ENCODE data around the gene APBB1.
"Not testable (repeated sequence)": the region's sequence is repeated elsewhere in the genome, so short reads cannot be mapped to it uniquely, and the experiment has no call there.

APBB1 gene

GRCh38 chr11:6415797-6416196 lies 3.1 kb downstream of the APBB1 start:
- no peak for DNase-seq

- no peak for DNase-seq
These were observed 4.0 kb downstream of the APBB1 start for GRCh38 chr11:6414874-6415328.

- peak; percentile 72 for DNase-seq
These were observed 5.1 kb downstream of the APBB1 start for GRCh38 chr11:6413791-6414201.

- DNase-seq = no peak
These were observed 7.3 kb downstream of the APBB1 start for GRCh38 chr11:6411594-6412031.

GRCh38 chr11:6410695-6411430 lies 8.0 kb downstream of the APBB1 start:
- DNase-seq = no peak

- no peak for DNase-seq
These were observed 12.5 kb downstream of the APBB1 start for GRCh38 chr11:6406370-6406769.

- DNase-seq = no peak
These were observed 13.0 kb downstream of the APBB1 start for GRCh38 chr11:6405846-6406245.

- no peak for DNase-seq
These were observed 13.7 kb downstream of the APBB1 start for GRCh38 chr11:6405052-6405667.

GRCh38 chr11:6404342-6405051 lies 14.4 kb downstream of the APBB1 start:
- DNase-seq = no peak

- DNase-seq = no peak
These were observed 15.4 kb downstream of the APBB1 start for GRCh38 chr11:6403539-6403938.

- no peak for DNase-seq
These were observed 16.3 kb downstream of the APBB1 start for GRCh38 chr11:6402561-6402981.

GRCh38 chr11:6402061-6402470 lies 16.8 kb downstream of the APBB1 start:
- no peak for DNase-seq

- DNase-seq = no peak
These were observed 17.4 kb downstream of the APBB1 start for GRCh38 chr11:6401464-6401863.

GRCh38 chr11:6400431-6401345 lies 18.2 kb downstream of the APBB1 start:
- no peak for DNase-seq

GRCh38 chr11:6397636-6398035 lies 21.3 kb downstream of the APBB1 start:
- DNase-seq = no peak

GRCh38 chr11:6397156-6397555 lies 21.7 kb downstream of the APBB1 start:
- DNase-seq = no peak

GRCh38 chr11:6395470-6396060 lies 23.3 kb downstream of the APBB1 start:
- DNase-seq = no peak

GRCh38 chr11:6393989-6394670 lies 24.8 kb downstream of the APBB1 start:
- no peak for DNase-seq

GRCh38 chr11:6392251-6392650 lies 26.6 kb downstream of the APBB1 start:
- not testable (repeated sequence) for DNase-seq

GRCh38 chr11:6391537-6392134 lies 27.3 kb downstream of the APBB1 start:
- no peak for DNase-seq
